Breast epithelium (tissue), 3 donors: Measurements from ENCODE around the gene RRH.

Experiments used
- POLR2A ChIP-seq: fragments of 450-650 bp; IDR thresholded peaks from one replicate; pipeline ENCODE4 v1.6.1; 2016; ENCODE audit warnings: antibody characterized with exemption, mild to moderate bottlenecking, moderate library complexity
- POLR2AphosphoS5 ChIP-seq, 3 donors: sonication (generic); formaldehyde crosslinking; IDR thresholded peaks; one replicate each; pipeline ENCODE4 v1.6.1; 2017; ENCODE audit warnings: antibody characterized with exemption in 3 of 3
- TF ChIP-seq, protein P1 (sequence below), 3 donors: fragments of 450-650 bp; IDR thresholded peaks; one replicate each; pipeline ENCODE4 v1.5.1; 2016 to 2017; ENCODE audit warnings: antibody characterized with exemption in 3 of 3, mild to moderate bottlenecking in 3 of 3, moderate library complexity in 3 of 3

DNA sequence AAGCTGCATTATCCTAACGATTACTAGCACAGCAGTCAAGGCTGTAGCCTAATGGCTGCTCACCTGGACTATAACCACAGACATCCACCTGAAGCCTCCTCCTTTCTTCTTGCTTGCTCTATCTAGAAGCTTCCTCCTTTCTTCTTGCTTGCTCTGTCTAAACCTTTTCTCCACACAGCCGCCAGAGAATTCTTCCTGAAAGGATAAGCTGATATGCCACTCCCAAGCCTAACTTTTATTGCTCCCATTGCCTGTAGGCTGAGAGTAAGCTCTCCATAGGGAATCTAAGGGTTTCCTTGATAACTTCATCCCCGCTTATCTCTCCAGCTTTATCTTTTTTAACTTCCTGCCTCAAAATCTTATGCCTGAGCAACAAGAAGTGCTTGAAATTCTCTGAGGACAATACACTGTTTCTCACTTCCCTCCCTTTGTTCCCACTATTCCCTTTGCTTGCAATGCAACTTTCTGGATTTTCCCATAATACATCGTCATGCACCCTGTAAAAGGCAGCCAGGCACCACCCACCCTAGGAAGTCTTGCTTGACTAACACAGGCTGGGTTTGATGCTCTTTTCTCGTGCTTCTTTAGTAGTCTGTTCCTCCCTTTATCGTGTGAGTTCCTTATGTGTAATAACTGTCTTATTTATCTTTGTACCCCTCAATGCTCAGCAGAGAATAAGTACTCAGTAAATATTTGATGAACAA, 18.8 kb downstream of the RRH start:
- TF ChIP-seq POLR2AphosphoS5 (IDR thresholded peaks at IDR 0.05) (no peak), POLR2A (no peak)
- TF ChIP-seq, protein P1, sequence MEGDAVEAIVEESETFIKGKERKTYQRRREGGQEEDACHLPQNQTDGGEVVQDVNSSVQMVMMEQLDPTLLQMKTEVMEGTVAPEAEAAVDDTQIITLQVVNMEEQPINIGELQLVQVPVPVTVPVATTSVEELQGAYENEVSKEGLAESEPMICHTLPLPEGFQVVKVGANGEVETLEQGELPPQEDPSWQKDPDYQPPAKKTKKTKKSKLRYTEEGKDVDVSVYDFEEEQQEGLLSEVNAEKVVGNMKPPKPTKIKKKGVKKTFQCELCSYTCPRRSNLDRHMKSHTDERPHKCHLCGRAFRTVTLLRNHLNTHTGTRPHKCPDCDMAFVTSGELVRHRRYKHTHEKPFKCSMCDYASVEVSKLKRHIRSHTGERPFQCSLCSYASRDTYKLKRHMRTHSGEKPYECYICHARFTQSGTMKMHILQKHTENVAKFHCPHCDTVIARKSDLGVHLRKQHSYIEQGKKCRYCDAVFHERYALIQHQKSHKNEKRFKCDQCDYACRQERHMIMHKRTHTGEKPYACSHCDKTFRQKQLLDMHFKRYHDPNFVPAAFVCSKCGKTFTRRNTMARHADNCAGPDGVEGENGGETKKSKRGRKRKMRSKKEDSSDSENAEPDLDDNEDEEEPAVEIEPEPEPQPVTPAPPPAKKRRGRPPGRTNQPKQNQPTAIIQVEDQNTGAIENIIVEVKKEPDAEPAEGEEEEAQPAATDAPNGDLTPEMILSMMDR (IDR thresholded peaks at IDR 0.05), result no peak
